H1 (cell line): ENCODE results near the gene RAD51B. TPM values are rescaled to one million over a fixed set of nuclear protein-coding genes. Genes with fewer than 3 reads are reported as not detected.

ENCODE experiments used
- CTCF ChIA-PET: fragments of 300-600 bp; sonication (Branson Sonifier 250); formaldehyde crosslinking; loops from one replicate; lab custom pipeline; 2021; ENCODE audit not compliant: partially characterized antibody; lab: Charles Lee
- POLR2A ChIA-PET: fragments of 300-600 bp; sonication (Branson Sonifier 250); formaldehyde crosslinking; loops from one replicate; lab custom pipeline; 2021; ENCODE audit warnings: inconsistent platforms; ENCODE audit not compliant: partially characterized antibody; lab: Charles Lee
- DNase-seq, 2 experiments: peaks; one replicate each; pipeline versions ENCODE4 v3.0.0 to v3.0.0-alpha.2; 2010 to 2022; ENCODE audit warnings: low spot score in 2 of 2, low read depth in 1 of 2, mixed read lengths in 1 of 2
- FAIRE-seq: peaks from 2 replicates; lab custom pipeline; 2011; peaks lifted over from hg19 to GRCh38; lab: Jason Lieb, UNC
- H2AFZ ChIP-seq: 2 replicates; pipeline ENCODE4 v1.8.1; 2012; ENCODE audit warnings: low read length, inconsistent platforms
- H2AK5ac ChIP-seq: 2 replicates; pipeline ENCODE4 v1.6.1; 2013; ENCODE audit warnings: low read depth, low read length
- H2BK120ac ChIP-seq: replicated peaks from 2 replicates; pipeline ENCODE3; 2013; ENCODE audit warnings: low read depth, low read length, inconsistent platforms
- H2BK12ac ChIP-seq: 2 replicates; pipeline ENCODE4 v1.6.1; 2013; ENCODE audit warnings: low read depth, low read length
- H2BK15ac ChIP-seq: 2 replicates; pipeline ENCODE4 v1.6.1; 2013; ENCODE audit warnings: low read length
- H2BK20ac ChIP-seq: 2 replicates; pipeline ENCODE4 v1.6.1; 2013; ENCODE audit warnings: low read length
- H2BK5ac ChIP-seq: 2 replicates; pipeline ENCODE4 v1.6.1; 2013; ENCODE audit warnings: low read depth, low read length
- H3K14ac ChIP-seq: 2 replicates; pipeline ENCODE4 v1.6.1; 2013; ENCODE audit warnings: inconsistent platforms; ENCODE audit not compliant: insufficient read length
- H3K18ac ChIP-seq: 2 replicates; pipeline ENCODE4 v1.6.1; 2013; ENCODE audit warnings: low read length; ENCODE audit errors: extremely low read depth
- H3K23ac ChIP-seq: 2 replicates; pipeline ENCODE4 v1.6.1; 2013; ENCODE audit warnings: inconsistent platforms; ENCODE audit not compliant: insufficient read length
- H3K23me2 ChIP-seq: 2 replicates; pipeline ENCODE4 v1.6.1; 2013; ENCODE audit warnings: low read depth, low read length
- H3K27ac ChIP-seq: 2 replicates; pipeline ENCODE4 v1.6.1; 2011; ENCODE audit warnings: low read depth, low read length, inconsistent platforms
- H3K27me3 ChIP-seq, 4 experiments: replicated peaks in 1 of 4; 1 replicate in 1 of 4; 2 replicates in 3 of 4; pipeline versions ENCODE4 v1.6.1 to v1.8.1; 2011 to 2013; ENCODE audit warnings: low read length in 3 of 4, mild to moderate bottlenecking in 3 of 4, inconsistent platforms in 2 of 4, mixed read lengths in 2 of 4, moderate library complexity in 1 of 4; ENCODE audit not compliant: control insufficient read depth in 3 of 4, insufficient read depth in 3 of 4; ENCODE audit errors: extremely low read depth in 1 of 4
- H3K36me3 ChIP-seq, 4 experiments: 2 replicates each; pipeline versions ENCODE4 v1.6.1 to v1.8.1; 2011 to 2013; ENCODE audit warnings: mild to moderate bottlenecking in 4 of 4, low read length in 3 of 4, moderate library complexity in 2 of 4, control low read depth in 1 of 4, inconsistent platforms in 1 of 4; ENCODE audit not compliant: insufficient read depth in 4 of 4, control insufficient read depth in 2 of 4
- H3K4ac ChIP-seq: replicated peaks from 2 replicates; pipeline ENCODE3; 2013; ENCODE audit warnings: low read length, low read depth, mixed read lengths, inconsistent platforms; ENCODE audit not compliant: insufficient read length
- H3K4me1 ChIP-seq, 4 experiments: replicated peaks in 1 of 4; 1 replicate in 1 of 4; 2 replicates in 3 of 4; pipeline versions ENCODE4 v1.6.1 to v1.8.1; 2011 to 2013; ENCODE audit warnings: low read length in 3 of 4, inconsistent platforms in 2 of 4, mixed read lengths in 1 of 4; ENCODE audit not compliant: insufficient read depth in 4 of 4, control insufficient read depth in 3 of 4
- H3K4me2 ChIP-seq, 2 experiments: 2 replicates each; pipeline versions ENCODE4 v1.6.1 to v1.8.1; 2011 to 2013; ENCODE audit warnings: low read depth in 2 of 2, low read length in 2 of 2, control low read depth in 1 of 2, inconsistent platforms in 1 of 2, mild to moderate bottlenecking in 1 of 2; ENCODE audit not compliant: insufficient read depth in 1 of 2
- H3K4me3 ChIP-seq, 4 experiments: fragments of 200-600, 300-600 bp in 1 of 4; sonication (generic), shearing (Covaris generic), sonication (Bioruptor Twin) in 1 of 4; 2 replicates each; pipeline versions ENCODE4 v1.5.1 to v1.8.1; 2011 to 2016; ENCODE audit warnings: low read length in 4 of 4, low read depth in 3 of 4, control low read depth in 2 of 4, inconsistent platforms in 2 of 4, mild to moderate bottlenecking in 2 of 4, mixed read lengths in 1 of 4, moderate library complexity in 1 of 4; ENCODE audit not compliant: insufficient read depth in 2 of 4; ENCODE audit errors: extremely low read depth in 1 of 4
- H3K56ac ChIP-seq: replicated peaks from 2 replicates; pipeline ENCODE3; 2013; ENCODE audit warnings: low read depth, mild to moderate bottlenecking, mixed read lengths, low read length, inconsistent platforms; ENCODE audit not compliant: insufficient read length
- H3K79me1 ChIP-seq: 2 replicates; pipeline ENCODE4 v1.6.1; 2013; ENCODE audit warnings: low read depth, low read length, control low read depth
- H3K79me2 ChIP-seq, 2 experiments: 2 replicates each; pipeline versions ENCODE4 v1.6.1 to v1.8.1; 2012 to 2013; ENCODE audit warnings: low read length in 2 of 2, mild to moderate bottlenecking in 2 of 2, inconsistent platforms in 1 of 2; ENCODE audit not compliant: insufficient read depth in 2 of 2, control insufficient read depth in 1 of 2
- H3K9ac ChIP-seq, 4 experiments: replicated peaks in 1 of 4; 1 replicate in 1 of 4; 2 replicates in 3 of 4; pipeline versions ENCODE4 v1.6.1 to v1.8.1; 2011 to 2013; ENCODE audit warnings: low read depth in 3 of 4, low read length in 3 of 4, control low read depth in 2 of 4, mild to moderate bottlenecking in 2 of 4, moderate library complexity in 2 of 4, inconsistent platforms in 1 of 4; ENCODE audit errors: extremely low read depth in 1 of 4
- H3K9me3 ChIP-seq, 2 experiments: 2 replicates each; pipeline versions ENCODE4 v1.6.1 to v1.8.1; 2012 to 2013; ENCODE audit warnings: mild to moderate bottlenecking in 2 of 2, moderate library complexity in 2 of 2, control low read depth in 1 of 2, inconsistent platforms in 1 of 2, low read depth in 1 of 2, low read length in 1 of 2, mixed read lengths in 1 of 2; ENCODE audit not compliant: insufficient read depth in 2 of 2
- H4K20me1 ChIP-seq, 2 experiments: replicated peaks in 1 of 2; 2 replicates each; pipeline versions ENCODE3 to v1.8.1; 2011 to 2013; ENCODE audit warnings: inconsistent platforms in 2 of 2, low read length in 2 of 2, mild to moderate bottlenecking in 1 of 2; ENCODE audit not compliant: insufficient read depth in 2 of 2, control insufficient read depth in 1 of 2
- H4K5ac ChIP-seq: 2 replicates; pipeline ENCODE4 v1.6.1; 2013; ENCODE audit warnings: low read length, low read depth, mixed read lengths, inconsistent platforms; ENCODE audit not compliant: insufficient read length
- H4K8ac ChIP-seq: 2 replicates; pipeline ENCODE4 v1.8.0; 2013; ENCODE audit warnings: mild to moderate bottlenecking, moderate library complexity, low read length, inconsistent platforms; ENCODE audit not compliant: insufficient read depth; ENCODE audit errors: extremely low read depth
- H4K91ac ChIP-seq: replicated peaks from 2 replicates; pipeline ENCODE3; 2013; ENCODE audit warnings: low read length, mixed read lengths, inconsistent platforms; ENCODE audit not compliant: insufficient read length
- SRF ChIP-seq: IDR thresholded peaks from 2 replicates; pipeline ENCODE4 v1.6.1; 2011; ENCODE audit warnings: mild to moderate bottlenecking, low read depth, low read length, moderate library complexity
- WGBS, 2 experiments: shearing (Covaris generic) in 1 of 2; methylation state at CpG; one replicate each; pipeline versions ENCODE4 v1.1.6 to v1.1.7; 2013 to 2015; ENCODE audit warnings: low lambda C conversion rate in 2 of 2, mixed read lengths in 2 of 2, inconsistent platforms in 1 of 2, low coverage in 1 of 2, missing lambda C conversion rate in 1 of 2; ENCODE audit not compliant: insufficient replicate concordance in 2 of 2, insufficient coverage in 1 of 2, insufficient read length in 1 of 2; ENCODE audit errors: extremely low coverage in 1 of 2, missing lambda C conversion rate in 1 of 2; 5-methylcytosine and 5-hydroxymethylcytosine counted together
- polyA plus RNA-seq, 7 experiments: library from polyadenylated mRNA; depleted of rRNA in 3 of 7; stranded (reverse) in 5 of 7; unstranded in 2 of 7; fragments of >200 nt in 5 of 7; fragments of 200-250 nt in 2 of 7; gene quantifications; 1 replicate in 5 of 7; 2 replicates in 1 of 7; 4 replicates in 1 of 7; pipeline versions ENCODE4 v1.2.1 to v1.2.3, GENCODE V29; 2011 to 2013; ENCODE audit warnings: missing spikeins in 2 of 7, mixed read lengths in 2 of 7
- total RNA-seq: library from RNA; stranded (reverse); fragmentation: NEBNext Ultra II Directional; extraction: Animal tissue kit (Norgen Biotek cat#: 25700); gene quantifications from 2 replicates; pipeline ENCODE4 v1.2.1, GENCODE V29; 2021

The RAD51B gene
- total and polyA plus RNA-seq, 2 of the 8 experiments (the other 6 are each of a cell fraction or from before 2014, with no cell fraction given), result 3.9 to 14.9 TPM

DNA sequence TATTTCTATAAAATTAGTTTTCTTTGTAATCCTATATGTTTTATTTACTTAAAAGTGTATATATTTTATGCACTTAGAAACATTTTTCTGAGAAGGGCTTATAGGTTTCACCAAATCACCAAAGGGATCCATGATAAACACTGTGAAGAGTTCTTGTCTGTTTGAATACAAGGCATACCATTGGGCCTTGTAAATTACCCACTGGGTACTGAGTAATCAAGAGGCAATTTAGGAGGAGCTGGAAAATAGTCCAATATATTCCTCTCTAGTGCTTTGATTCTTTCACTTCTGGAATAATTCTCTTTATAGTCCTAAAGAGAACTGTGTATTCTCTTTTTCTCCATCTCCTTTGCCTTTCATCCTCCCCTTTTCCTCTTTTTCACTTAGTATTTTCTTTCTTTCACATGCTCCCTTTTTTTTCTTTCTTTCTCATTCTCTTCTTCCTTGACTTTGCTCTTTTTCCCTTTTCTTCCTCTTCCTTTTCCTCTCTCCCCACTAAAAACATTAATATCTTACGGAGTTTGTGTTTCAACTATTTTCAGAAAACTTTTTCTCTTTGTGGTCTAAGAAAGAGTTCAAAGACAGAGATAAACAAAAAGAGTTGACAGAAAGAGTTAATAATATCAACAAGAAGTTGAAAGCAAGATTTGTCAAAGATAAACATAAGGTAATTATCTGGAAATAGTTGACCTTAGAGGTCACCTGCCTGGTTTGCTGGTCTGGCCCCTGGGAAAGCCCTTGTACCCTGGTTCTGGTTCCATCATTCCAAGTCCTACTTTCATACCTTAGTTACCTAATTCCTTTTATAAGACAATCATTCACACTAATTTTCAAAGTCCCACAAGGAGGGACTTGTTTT, 435.3 kb downstream of the RAD51B start:
- peak overlapping the region; percentile 48 for H2BK120ac ChIP-seq
- no peaks in the 10 kb centered on the region for H4K20me1 ChIP-seq
- no peaks in the 10 kb centered on the region for H3K23me2 ChIP-seq
- H3K14ac ChIP-seq, result no peak overlapping the region
- no peak overlapping the region for H3K4ac ChIP-seq
- no peaks in the 10 kb centered on the region for H3K79me1 ChIP-seq
- no peaks in the 10 kb centered on the region for H3K36me3 ChIP-seq
- 100% methylated on average over 1 of the region's 1 CpG for WGBS, 2 experiments
- FAIRE-seq (no peak), DNase-seq (no peak)
- peaks cover 2 to 16% (median 10%) of the 10 kb centered on the region in 4 experiments; a peak in 6 of 7 replicates for H3K4me1 ChIP-seq
- H3K56ac ChIP-seq, result no peak overlapping the region
- H4K5ac ChIP-seq, result no peak overlapping the region
- no peak overlapping the region for H3K27ac ChIP-seq
- no peak overlapping the region for H2BK12ac ChIP-seq
- ChIA-PET POLR2A (no interaction called here), CTCF (interaction anchor here (0.9 to 1.7 kb wide), 4 partner anchors 18 to 570 kb away, joined by 3 to 5 read pairs (median 4); no protein-coding TSS in a partner anchor)
- no peak overlapping the region for H3K4me3 ChIP-seq
- H4K91ac ChIP-seq, result peak overlapping the region; percentile 34
- no peak overlapping the region for H3K4me2 ChIP-seq
- no peak overlapping the region for H3K23ac ChIP-seq
- no peak overlapping the region for H2AK5ac ChIP-seq
- H2AFZ ChIP-seq, result no peak overlapping the region
- H3K18ac ChIP-seq, result no peak overlapping the region
- H2BK20ac ChIP-seq, result peak overlapping the region; percentile 76; the same call in 1 of the 2 replicates
- H3K9me3 ChIP-seq, result no peaks in the 10 kb centered on the region
- no peak overlapping the region for H2BK15ac ChIP-seq
- H4K8ac ChIP-seq, result no peak overlapping the region
- H3K9ac ChIP-seq, result no peak overlapping the region
- H2BK5ac ChIP-seq, result no peak overlapping the region
- no peaks in the 10 kb centered on the region for H3K27me3 ChIP-seq
- no peaks in the 10 kb centered on the region for H3K79me2 ChIP-seq
- no peak for TF ChIP-seq SRF
